GM21390 (cell line): ENCODE data around the gene ACADSB.
A peak's percentile ranks its signal among the peaks of the same experiment; 100 is the strongest.

ENCODE experiments used
- ATAC-seq: cut with Tn5 transposase; IDR thresholded peaks from one replicate; pipeline ENCODE4 v1.9.1; 2021; ENCODE audit not compliant: unreplicated experiment

ACADSB gene

DNA sequence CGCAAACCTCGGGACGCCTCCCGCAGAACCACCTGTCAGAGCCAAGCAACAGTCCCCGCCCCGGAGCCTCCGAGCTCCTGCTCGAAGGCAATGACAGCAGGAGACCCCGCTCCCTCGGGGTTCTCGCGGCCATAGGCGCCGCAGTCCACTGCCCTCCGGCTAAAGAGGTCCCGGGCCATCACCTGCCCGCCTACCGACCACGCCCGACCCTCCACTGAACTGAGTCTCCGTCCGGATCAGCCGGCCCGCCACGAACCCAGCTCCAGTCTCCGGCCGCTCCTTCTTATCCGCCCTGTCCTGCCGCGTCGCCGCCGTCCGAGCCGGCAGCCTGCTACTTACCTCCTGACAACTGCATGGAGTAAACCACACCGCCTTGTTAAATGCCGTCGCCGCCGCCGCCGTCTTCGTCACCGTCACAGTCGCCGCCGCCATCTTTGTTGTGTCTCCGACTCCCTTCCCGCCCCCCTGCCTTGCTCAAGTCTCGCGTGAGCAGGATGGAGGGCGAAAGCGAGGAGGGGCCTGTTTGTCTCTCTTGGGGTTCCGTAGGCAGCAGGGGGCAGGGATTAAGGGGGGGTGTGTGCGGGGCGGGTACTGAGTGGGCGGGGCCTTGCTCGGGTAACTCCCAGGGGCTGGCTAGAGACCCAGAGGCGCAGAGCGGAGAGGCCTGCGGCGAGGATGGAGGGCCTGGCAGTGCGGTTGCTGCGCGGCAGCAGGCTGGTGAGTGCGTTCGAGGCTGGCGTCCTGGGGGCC lies at the start of gene ACADSB, which contains the start of gene IKZF5:
TSS of gene ACADSB (plus strand) at position 652 of the 750 bp plus-strand sequence. CDS start at position 676, 24 bp downstream.
TSS of gene IKZF5 (minus strand) at position 441 of the 750 bp plus-strand sequence. CDS start 10,170 bp downstream, outside the sequence.
- ATAC-seq, result peak; percentile 87

DNA sequence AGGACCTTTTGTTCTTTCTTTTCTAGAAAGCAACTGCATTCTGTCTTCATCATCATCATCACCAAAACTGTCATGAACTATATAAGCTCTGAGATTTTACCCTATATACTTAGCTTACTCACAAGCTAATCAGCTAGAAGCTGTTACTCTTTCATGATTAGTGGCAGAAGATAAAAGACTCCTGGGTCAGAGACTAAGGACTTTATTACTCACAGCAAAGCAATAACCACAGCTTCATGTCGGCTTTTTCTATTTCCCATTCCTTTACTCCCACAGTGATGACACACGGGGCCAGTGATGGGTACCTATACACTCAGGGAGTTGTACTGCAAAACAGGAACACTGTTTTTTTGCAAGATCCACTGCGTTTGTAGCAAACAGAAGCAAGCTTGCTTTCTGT lies 46.4 kb upstream of the ACADSB start:
- no peak for ATAC-seq

DNA sequence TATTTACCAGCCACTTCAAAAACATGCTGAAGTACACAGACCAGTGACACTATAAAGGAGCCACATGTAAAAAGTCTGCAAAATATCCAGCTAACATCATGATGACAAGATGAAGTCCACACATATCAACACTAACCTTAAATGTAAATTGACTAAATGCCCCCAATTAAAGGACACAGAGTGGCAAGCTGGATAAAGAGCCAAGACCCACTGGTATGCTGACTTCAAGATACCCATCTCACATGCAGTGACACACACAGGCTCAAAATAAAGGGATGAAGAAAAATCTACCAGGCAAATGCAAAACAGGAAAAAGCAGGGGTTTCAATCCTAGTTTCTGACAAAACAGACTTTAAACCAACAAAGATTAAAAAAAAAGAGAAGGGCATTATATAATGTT lies 41.9 kb upstream of the ACADSB start:
- no peak for ATAC-seq

DNA sequence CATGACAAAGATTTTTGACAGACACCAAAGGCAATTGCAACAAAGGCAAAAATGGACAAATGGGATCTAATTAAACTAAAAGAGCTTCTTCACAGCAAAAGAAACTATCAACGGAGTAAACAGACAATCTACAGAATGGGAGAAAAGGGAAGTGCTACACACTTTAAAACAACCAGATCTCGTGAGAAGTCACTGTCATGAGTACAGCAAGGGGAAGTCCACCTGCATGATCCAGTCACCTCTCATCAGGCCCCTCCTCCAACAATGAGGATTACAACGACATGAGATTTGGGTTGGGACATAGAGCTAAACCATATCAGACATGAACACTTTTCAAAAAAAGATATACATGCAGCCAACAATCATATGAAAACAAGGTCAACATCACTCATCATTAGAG lies 40.1 kb upstream of the ACADSB start:
- no peak for ATAC-seq

DNA sequence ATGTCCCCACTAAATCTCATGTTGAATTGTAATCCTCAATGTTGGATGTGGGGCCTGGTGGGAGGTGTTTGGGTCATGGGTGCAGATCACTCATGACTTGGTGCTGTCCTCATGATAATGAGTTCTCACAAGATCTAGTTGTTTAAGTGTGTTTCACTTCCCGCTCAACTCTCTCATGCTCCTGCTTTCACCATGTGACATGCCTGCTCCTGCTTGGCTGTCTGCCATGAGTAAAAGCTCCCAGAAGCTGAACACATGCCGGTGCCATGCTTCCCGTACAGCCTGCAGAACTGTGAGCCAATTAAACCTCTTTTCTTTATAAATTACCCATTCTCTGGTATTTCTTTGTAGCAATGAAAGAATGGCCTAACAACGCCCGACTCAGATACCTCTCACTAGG lies 34.8 kb upstream of the ACADSB start:
- ATAC-seq, result no peak

DNA sequence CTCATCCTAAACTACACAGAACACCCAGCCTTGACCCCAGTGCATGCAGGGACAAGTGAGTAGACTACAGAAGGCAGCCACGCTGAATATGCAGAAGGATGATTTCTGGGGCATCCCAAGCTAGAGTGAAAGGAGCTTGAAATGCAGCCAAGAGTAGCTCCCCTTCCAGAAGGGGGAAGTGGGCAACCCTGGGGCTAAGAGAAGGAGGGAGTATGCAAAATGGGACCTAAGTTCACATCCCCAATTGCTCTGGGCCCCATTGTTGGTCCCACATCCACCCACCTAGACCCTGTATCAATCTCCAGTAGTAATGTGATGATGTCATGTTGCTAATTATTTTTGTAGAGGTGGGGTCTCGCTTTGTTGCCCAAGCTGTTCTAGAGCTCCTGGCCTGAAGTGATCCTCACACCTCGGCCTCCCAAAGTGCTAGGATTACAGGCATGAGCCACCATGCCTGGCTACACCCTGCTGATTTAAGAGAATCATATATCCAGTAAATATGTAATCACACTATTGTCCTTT lies 34.2 kb upstream of the ACADSB start:
- ATAC-seq, result no peak

DNA sequence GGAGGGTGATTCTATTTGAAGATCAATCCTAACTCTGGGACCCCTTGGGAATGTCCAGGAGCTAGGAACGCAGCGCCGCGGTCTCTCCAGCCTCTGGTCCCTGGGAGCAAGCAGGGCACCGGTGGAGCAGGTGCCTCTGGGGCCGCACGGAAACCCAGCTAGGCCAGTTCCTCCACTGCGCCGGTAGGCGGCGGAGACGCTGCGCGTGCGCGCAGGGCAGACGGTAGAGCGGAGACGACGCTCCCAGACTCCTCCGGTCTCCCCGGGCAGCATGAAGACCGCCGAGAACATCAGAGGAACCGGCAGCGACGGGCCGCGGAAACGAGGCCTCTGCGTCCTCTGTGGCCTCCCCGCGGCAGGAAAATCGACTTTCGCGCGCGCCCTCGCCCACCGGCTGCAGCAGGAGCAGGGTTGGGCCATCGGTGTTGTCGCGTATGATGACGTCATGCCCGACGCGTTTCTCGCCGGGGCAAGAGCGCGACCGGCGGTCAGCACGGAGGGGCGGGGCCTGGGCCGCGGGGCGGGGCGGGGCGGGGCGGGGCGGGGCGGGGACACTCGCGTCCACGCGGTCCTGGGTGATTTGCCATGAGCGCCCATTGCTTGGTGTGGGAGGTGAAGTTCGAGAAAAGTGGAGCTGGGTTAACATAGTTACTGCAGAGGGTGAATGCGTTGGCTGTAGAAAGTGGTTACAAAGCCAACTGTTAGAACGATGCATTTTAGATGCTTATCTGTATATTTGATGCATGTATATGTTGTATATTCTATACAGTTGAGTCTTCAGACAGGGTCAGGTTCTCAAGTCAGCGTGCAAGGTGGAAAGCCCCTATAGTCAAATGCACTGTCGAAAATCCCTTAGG lies 28.4 kb upstream of the ACADSB start, which contains the start of gene PSTK:
TSS of gene PSTK (plus strand) at position 193 of the 857 bp plus-strand sequence. CDS start at position 272, 79 bp downstream.
- ATAC-seq, result peak; percentile 98

DNA sequence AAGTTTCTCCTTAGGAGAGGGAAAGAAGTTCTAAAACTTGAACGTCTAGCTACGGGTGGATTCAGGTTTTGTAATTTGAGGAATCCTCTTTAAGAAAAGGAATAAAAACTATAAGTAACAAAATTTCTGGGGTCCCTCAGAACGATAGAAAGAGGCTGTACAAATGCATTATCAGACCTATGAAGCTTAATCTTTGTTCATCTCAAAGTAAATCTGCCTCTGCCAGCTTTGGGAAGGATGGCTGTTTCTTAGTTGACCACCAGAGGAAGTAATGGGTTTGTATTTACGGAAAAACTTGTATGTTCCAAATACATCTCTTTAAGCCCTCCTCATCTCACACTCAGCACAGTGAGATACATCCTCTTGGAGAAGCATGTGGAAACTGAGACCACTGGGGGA lies 27.7 kb upstream of the ACADSB start:
- no peak for ATAC-seq

DNA sequence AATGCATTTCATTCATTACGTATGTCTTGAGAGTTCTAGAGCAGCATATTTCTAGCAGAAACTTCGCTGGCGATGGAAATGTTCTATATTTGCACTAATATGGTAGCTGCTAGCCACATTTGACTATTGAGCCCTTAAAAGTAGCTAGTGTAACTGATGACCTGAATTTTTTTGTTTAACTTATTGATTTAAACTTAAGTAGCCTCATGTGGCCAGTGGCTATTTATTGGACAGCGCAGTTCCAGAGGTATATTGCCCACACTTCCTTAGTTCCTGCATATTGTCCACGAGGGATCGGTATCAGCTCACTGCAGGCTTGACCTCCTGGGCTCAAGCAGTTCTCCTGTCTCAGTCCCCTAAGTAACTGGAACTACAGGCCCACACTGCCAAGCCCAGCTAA lies 24.9 kb upstream of the ACADSB start:
- ATAC-seq, result no peak

DNA sequence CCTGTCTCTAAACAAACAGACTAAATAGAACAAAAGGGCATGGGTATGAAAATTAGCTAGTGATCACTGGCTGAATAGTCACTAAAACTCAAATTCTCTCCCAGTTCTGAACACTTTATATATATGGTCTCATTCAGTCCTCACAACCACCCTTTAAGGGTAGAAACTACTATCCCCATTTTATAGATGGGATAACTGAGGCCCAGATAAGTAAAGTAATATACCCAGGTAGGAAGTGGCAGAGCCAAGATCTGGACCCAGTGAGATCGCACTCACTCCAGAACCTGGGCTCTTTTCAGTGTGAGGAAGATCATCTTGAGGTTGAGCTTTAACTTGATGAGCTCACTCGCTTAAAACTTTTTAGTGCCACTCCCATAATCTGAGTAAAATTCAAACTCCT lies 24.1 kb upstream of the ACADSB start:
- ATAC-seq, result no peak

DNA sequence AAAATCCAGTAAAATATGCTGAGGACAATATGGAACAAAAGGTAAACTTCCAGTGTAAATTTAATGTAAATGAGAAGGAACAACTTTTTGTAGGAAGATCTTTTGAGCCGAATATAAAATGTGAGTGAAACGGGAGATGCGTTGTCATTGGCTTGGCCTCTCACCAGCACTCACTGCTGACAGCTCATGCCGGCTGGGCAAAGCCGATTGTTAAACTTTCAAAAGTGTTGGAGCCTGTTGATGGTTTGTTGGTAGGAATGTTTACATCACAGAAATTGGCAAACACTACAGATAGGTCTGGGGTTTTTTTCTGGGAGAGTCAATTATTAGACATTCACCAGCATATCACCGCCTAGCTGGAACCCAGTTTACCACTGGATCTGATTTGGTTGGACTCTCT lies 22.5 kb upstream of the ACADSB start:
- no peak for ATAC-seq

DNA sequence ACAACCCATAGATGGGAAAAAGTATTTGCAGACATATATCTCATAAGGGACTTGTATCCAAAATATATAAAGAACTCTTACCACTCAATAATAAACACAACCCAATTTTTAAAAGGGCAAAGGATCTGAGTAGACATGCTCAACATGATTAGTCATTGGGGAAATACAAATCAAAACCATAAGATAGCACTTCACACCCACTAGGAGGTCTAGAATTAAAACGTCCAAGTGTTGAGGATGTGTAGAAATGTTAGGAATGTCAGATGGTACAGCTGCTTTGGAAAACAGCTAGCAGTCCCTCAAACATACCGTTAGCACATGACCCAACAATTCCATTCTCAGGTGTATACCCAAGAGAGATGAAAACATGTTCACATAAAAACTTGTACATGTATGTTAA lies 20.3 kb upstream of the ACADSB start:
- no peak for ATAC-seq

DNA sequence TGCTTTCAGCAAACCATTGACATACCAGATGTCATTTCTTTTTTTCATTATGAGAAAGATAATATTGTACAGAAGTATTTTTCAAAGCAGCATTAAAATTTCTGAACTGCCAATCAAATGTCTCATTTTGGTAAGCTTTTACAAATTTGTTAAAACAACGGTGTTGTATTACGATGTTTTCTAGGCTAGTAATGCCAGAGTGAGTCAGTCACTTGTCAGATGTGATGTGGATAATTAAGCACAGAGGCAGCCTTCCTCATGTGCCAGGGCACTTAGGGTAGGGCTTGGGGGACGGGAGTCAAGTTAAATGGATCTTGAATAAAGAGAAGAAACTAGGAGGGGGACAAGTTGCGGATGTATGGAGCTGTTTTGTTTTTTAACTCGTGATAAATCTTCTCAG lies 18.5 kb upstream of the ACADSB start:
- no peak for ATAC-seq

DNA sequence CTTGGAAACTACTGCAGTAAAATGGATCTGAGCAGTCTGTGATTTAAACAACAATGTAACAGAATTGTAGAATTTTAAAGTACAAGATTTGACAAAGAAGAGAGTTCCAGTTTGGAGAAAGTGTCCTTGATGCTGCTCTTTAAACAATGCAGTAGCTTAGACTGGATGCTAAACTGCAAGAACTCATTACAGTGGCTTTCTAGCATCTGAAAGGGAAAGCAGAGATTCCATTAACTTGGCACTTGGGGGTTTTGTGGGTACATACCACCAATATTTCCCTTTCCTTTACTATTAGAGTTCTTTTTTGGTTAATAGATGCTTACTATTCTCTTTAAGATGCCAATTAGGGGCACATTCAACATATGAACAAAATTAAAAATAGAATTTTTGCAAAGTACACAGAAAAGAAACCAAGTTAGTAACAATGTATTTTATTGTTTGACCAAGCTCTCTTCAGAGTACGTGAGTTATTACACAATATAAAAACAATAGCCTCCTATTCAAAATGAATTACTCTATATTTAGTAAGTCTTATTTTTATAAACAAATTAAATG lies 16.7 kb upstream of the ACADSB start:
- ATAC-seq, result no peak

DNA sequence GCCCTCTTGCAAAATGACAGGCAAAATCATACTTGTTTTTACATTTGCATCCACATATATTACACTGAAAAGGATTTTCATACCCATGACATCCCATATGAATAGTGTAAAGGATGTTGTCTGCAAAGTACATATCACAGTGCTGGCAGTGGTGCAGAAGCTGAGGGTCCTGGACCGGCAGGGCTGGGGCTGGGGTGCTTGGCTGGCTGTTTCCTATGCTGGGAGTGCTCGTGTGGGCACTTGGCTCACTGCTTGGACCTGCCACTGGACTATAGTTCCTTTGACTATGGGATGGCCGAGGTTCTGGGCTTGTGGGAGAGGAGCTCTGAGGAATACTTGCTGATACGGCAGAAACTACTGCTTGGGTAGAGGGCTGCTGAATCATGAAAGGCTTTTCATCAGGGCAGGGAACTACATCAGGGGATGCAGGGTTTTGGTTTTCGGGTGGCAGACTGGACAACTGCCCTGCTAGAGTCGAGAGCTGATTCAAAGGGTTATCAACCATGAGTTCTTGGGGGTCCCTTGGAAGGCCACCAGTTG lies 14.9 kb upstream of the ACADSB start:
- ATAC-seq, result no peak

DNA sequence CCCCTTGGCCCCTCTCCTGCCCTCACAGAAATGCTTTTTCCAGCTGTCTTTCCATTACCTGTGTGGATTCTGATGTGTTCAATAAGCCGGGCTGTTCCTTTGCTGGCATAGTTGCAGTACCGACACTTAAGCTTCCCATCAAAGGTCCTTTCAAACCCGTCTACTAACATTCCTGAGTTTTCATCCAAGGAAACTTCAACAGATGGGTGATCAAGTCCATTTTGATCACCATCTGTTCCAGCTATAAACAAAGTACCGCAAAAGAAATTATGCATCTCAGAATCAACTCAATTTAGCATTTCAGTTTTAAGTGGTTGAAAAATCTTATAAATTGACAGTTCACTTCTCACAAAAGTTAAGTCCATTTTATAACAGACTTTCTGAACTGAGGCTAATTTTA lies 12.9 kb upstream of the ACADSB start:
- no peak for ATAC-seq

DNA sequence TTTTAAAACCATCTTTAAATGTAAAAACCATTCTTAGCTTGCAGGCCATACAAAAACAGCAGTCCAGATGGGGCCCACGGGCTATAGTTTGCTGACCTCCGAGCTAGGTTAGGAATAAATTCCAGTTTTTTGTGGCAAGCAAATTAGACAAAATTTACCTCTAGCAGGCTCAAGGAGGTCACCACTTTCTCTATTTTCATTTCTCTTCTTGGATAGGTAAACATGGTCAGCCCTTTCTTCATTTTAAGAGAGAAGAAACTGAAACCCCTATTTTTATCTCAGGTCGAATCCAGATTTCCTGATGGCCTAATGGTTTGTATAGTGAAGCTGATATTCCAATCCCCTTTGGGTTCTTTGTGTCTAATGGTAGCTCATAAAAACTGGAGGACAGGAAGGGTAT lies 10.9 kb upstream of the ACADSB start:
- ATAC-seq, result no peak

DNA sequence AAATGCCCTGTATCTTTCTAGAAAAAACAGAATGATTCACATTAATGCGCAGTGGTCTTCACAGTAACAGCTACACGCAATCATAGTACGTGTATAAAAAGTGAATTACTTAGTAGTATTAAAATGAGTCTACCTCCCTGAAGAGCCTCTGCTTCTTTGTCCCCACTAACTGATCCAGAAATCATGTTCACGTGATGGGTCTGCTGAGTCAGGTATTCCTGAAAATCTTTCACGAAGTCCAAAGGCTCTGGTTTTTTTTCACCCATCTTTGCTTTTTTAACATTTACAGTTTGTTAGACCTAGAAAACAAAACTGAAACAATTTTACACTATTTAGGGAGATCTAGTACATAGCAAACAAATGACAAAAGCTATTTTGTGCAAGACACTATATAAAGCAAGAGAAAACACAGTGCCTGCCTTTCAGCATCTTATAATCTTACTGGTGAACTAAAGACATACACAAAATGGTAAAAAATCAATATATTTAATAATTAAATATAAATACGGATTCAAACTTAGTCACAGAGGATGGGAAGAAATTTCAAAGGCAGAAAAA lies 10.4 kb upstream of the ACADSB start:
- no peak for ATAC-seq

DNA sequence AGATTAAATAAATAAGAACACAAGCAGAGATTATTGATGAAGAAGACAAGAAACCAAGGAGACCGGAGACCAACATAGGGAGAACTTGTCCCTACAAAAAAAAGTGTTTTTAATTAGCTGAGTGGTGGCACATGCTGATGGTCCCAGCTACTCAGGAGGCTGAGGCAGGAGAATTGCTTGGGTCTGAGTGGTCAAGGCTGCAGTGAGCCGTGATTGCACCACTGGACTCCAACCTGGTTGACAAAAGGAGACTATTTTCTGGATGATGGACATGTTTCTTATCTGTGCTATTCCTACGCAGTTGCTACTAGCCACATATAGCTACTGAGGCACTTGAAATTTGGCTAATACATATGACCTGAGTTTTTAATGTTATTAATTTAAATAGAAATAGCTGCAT lies 9.9 kb upstream of the ACADSB start:
- no peak for ATAC-seq

DNA sequence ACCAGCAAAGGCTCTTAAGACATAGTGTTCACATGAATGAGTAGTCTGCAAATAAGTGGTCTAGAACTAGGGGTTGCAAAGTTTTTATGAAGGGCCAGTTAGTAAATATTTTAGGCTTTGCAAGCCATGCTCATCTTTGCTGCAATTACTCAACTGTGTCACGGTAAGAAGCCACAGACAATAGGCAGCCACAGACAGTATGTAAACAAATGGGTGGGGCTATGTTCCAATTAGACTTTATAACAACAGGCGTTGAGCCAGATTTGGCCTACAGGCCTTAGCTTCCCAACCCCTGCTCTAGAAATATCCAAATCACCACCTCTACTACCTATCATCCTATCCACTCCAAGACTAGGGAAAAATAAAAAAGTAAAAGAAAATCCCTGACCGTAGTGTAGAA lies 9.5 kb upstream of the ACADSB start:
- no peak for ATAC-seq

DNA sequence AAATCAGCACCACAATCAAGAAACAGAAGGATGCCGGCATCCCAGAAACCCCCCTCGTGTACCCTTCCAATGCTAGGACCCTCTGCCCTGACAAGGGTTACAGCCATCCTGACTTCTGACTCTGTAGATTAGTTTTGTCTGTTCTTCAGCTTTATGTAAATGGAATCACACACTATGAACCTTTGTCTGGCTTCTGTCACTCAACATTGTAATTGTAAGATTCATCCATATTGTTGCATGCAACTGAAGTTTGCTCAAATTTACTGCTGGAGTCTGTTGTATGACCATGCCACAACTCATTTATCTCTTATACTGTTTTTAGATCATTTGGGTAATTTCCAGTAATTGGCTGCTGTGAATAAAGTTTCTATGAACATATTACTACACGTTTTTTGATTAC lies 8.7 kb upstream of the ACADSB start:
- ATAC-seq, result no peak
